Trophoblast cell (in vitro differentiated cells and primary cell): Measurements from ENCODE around the gene NOTCH2NLA.
"Not testable (repeated sequence)": the region's sequence is repeated elsewhere in the genome, so short reads cannot be mapped to it uniquely, and the experiment has no call there.

ENCODE experiments used
- DNase-seq, 2 donors: peaks; one replicate each; pipeline ENCODE4 v3.0.0-alpha.2; 2016
- H2AFZ ChIP-seq: 2 replicates; pipeline ENCODE4 v1.6.1; 2013; ENCODE audit warnings: low read length, moderate library complexity, mild to moderate bottlenecking; ENCODE audit not compliant: insufficient read depth, poor library complexity
- H2AK5ac ChIP-seq: 2 replicates; pipeline ENCODE4 v1.6.1; 2013; ENCODE audit warnings: mild to moderate bottlenecking, low read length
- H2BK120ac ChIP-seq: 2 replicates; pipeline ENCODE4 v1.6.1; 2013; ENCODE audit warnings: low read length, mild to moderate bottlenecking, moderate library complexity; ENCODE audit not compliant: insufficient read depth, poor library complexity
- H2BK12ac ChIP-seq: 2 replicates; pipeline ENCODE4 v1.6.1; 2013; ENCODE audit warnings: mild to moderate bottlenecking, low read length, moderate library complexity
- H2BK5ac ChIP-seq: 2 replicates; pipeline ENCODE4 v1.6.1; 2013; ENCODE audit warnings: low read length, low read depth, moderate library complexity, mild to moderate bottlenecking; ENCODE audit not compliant: poor library complexity
- H3K14ac ChIP-seq: 2 replicates; pipeline ENCODE4 v1.6.1; 2013; ENCODE audit warnings: mild to moderate bottlenecking, low read length
- H3K18ac ChIP-seq: 2 replicates; pipeline ENCODE4 v1.6.1; 2013; ENCODE audit warnings: mild to moderate bottlenecking, low read length
- H3K23ac ChIP-seq: 2 replicates; pipeline ENCODE4 v1.6.1; 2013; ENCODE audit warnings: low read length
- H3K27ac ChIP-seq: 2 replicates; pipeline ENCODE4 v1.5.1; 2013; ENCODE audit warnings: low read depth, mild to moderate bottlenecking, inconsistent platforms, low read length, moderate library complexity
- H3K27me3 ChIP-seq: 2 replicates; pipeline ENCODE4 v1.6.1; 2013; ENCODE audit warnings: inconsistent platforms, mild to moderate bottlenecking, low read length, moderate library complexity; ENCODE audit not compliant: insufficient read depth
- H3K36me3 ChIP-seq, 2 experiments: 1 replicate in 1 of 2; 2 replicates in 1 of 2; pipeline ENCODE4 v1.6.1; 2013; ENCODE audit warnings: low read length in 2 of 2, mild to moderate bottlenecking in 2 of 2, moderate library complexity in 1 of 2; ENCODE audit not compliant: insufficient read depth in 2 of 2, control insufficient read depth in 1 of 2
- H3K4ac ChIP-seq: 2 replicates; pipeline ENCODE4 v1.6.1; 2013; ENCODE audit warnings: low read depth, mild to moderate bottlenecking, low read length, moderate library complexity
- H3K4me1 ChIP-seq, 2 experiments: 1 replicate in 1 of 2; 2 replicates in 1 of 2; pipeline ENCODE4 v1.6.1; 2013; ENCODE audit warnings: low read length in 2 of 2, mild to moderate bottlenecking in 2 of 2, moderate library complexity in 1 of 2; ENCODE audit not compliant: insufficient read depth in 2 of 2, control insufficient read depth in 1 of 2
- H3K4me2 ChIP-seq: 2 replicates; pipeline ENCODE4 v1.6.1; 2013; ENCODE audit warnings: inconsistent platforms, mild to moderate bottlenecking, low read length, moderate library complexity
- H3K4me3 ChIP-seq: 2 replicates; pipeline ENCODE4 v1.5.1; 2013; ENCODE audit warnings: mild to moderate bottlenecking, low read depth, low read length, inconsistent platforms
- H3K79me1 ChIP-seq: one replicate; pipeline ENCODE4 v1.6.1; 2013; ENCODE audit warnings: low read length
- H3K79me2 ChIP-seq: 2 replicates; pipeline ENCODE4 v1.6.1; 2013; ENCODE audit warnings: low read length, mild to moderate bottlenecking; ENCODE audit not compliant: control insufficient read depth, insufficient read depth, poor library complexity
- H3K9ac ChIP-seq: 2 replicates; pipeline ENCODE4 v1.6.1; 2013; ENCODE audit warnings: mild to moderate bottlenecking, low read length
- H3K9me3 ChIP-seq: 2 replicates; pipeline ENCODE4 v1.6.1; 2013; ENCODE audit warnings: low read depth, mild to moderate bottlenecking, control low read depth, inconsistent platforms, low read length; ENCODE audit not compliant: insufficient read depth
- H4K12ac ChIP-seq: 2 replicates; pipeline ENCODE4 v1.6.1; 2013; ENCODE audit warnings: low read depth, mild to moderate bottlenecking, low read length, moderate library complexity
- H4K8ac ChIP-seq: 2 replicates; pipeline ENCODE4 v1.6.1; 2013; ENCODE audit warnings: low read depth, mild to moderate bottlenecking, low read length, moderate library complexity
- H4K91ac ChIP-seq: one replicate; pipeline ENCODE4 v1.6.1; 2013; ENCODE audit warnings: low read depth, mild to moderate bottlenecking, low read length, moderate library complexity
- WGBS: extraction: QIAGEN DNeasy Blood & Tissue Kit; methylation state at CpG from one replicate; pipeline ENCODE4 v1.1.7; 2013; ENCODE audit warnings: missing lambda C conversion rate; ENCODE audit not compliant: insufficient read length, insufficient coverage; ENCODE audit errors: extremely low coverage; 5-methylcytosine and 5-hydroxymethylcytosine counted together

Gene NOTCH2NLA

DNA sequence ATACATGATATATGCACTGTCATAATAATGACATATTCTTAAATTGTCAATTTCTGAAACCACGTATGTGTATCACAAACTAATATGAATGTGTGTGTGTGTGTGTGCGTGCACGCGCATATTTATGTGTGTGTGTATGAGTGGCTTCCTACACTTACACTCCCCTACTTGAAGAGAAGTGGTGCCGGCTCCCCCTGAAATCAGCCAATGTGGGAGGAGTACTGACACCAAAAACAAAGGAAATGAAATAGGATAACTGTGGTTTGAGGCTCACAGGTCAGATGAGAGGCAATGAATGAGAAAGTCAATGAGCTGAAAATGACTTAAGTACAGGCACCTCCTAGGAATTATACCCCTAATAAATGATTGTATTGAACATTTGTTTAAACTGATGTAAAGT lies 44.4 kb upstream of the NOTCH2NLA start:
- H3K14ac ChIP-seq, H2BK5ac ChIP-seq: not testable (repeated sequence)
- no CpG with 5 or more reads among the region's 5 CpGs for WGBS

DNA sequence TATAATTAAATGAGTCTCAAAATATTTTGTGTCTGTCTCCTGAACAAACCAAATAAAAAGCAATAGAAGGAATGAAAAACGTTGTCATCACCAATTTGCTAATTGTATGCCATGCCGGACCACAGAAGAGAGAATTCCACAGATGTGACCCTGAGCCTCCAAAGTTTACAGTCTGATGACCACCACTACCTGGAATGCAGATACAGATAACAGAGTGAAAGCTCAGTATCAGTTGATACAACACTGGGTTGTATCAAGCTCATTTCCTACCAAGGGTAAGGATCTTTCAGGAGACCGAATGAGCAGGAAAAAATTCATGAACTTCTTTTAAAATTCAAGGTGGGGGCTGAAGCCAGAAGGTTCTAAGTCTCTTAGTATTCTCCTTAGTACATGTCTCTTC lies 43.9 kb upstream of the NOTCH2NLA start:
- not testable (repeated sequence) for H2BK5ac ChIP-seq, H2BK12ac ChIP-seq
- no CpG with 5 or more reads among the region's 3 CpGs for WGBS

More for the DNA sequence above, 44.4 kb upstream of the NOTCH2NLA start:
- not testable (repeated sequence) for H3K27ac ChIP-seq, H3K79me1 ChIP-seq, H3K4me3 ChIP-seq, H3K23ac ChIP-seq, H3K9me3 ChIP-seq, H3K36me3 ChIP-seq, H3K4me2 ChIP-seq, DNase-seq, H2AFZ ChIP-seq, H4K8ac ChIP-seq, H3K27me3 ChIP-seq, H3K4ac ChIP-seq, H2BK120ac ChIP-seq, H4K91ac ChIP-seq, H3K18ac ChIP-seq, H2BK12ac ChIP-seq, H3K4me1 ChIP-seq, H4K12ac ChIP-seq, H3K79me2 ChIP-seq, H2AK5ac ChIP-seq, H3K9ac ChIP-seq

DNA sequence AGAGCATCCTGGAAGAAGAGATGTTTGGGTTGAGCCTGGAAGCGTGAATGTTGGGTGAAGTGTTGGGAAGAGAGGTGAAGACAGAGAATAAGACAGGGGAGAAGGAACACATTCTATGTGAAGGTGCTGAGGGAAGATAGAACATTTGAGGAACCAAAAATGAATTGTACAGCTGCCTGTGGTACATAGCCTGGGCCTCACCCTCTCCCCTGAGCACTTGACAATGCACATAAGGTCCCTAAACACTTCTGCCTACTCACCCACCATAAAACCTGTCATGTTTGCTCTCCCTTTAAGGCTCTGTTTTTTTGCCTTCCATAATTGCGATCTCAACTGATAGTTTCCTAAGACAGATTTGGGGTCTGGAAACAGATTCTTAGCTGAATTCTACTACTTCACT lies 43.2 kb upstream of the NOTCH2NLA start:
- H3K36me3 ChIP-seq, H2BK12ac ChIP-seq, H2BK120ac ChIP-seq, H2AFZ ChIP-seq, H3K23ac ChIP-seq, H3K4ac ChIP-seq, H3K27ac ChIP-seq, H2AK5ac ChIP-seq, H4K91ac ChIP-seq, H3K4me2 ChIP-seq, H2BK5ac ChIP-seq, H3K4me1 ChIP-seq, H3K14ac ChIP-seq, H3K4me3 ChIP-seq, H4K8ac ChIP-seq, H3K27me3 ChIP-seq, H3K79me2 ChIP-seq, H3K79me1 ChIP-seq, H4K12ac ChIP-seq, DNase-seq, H3K9ac ChIP-seq, H3K18ac ChIP-seq, H3K9me3 ChIP-seq: not testable (repeated sequence)
- no CpG with 5 or more reads among the region's 2 CpGs for WGBS

More for the DNA sequence above, 43.9 kb upstream of the NOTCH2NLA start:
- H3K9me3 ChIP-seq, H4K8ac ChIP-seq, H3K79me1 ChIP-seq, H3K4me3 ChIP-seq, H4K91ac ChIP-seq, H3K79me2 ChIP-seq, H4K12ac ChIP-seq, H3K27me3 ChIP-seq, H3K14ac ChIP-seq, DNase-seq, H2AFZ ChIP-seq, H2AK5ac ChIP-seq, H3K4me1 ChIP-seq, H3K9ac ChIP-seq, H2BK120ac ChIP-seq, H3K27ac ChIP-seq, H3K4me2 ChIP-seq, H3K36me3 ChIP-seq, H3K4ac ChIP-seq, H3K18ac ChIP-seq, H3K23ac ChIP-seq: not testable (repeated sequence)

DNA sequence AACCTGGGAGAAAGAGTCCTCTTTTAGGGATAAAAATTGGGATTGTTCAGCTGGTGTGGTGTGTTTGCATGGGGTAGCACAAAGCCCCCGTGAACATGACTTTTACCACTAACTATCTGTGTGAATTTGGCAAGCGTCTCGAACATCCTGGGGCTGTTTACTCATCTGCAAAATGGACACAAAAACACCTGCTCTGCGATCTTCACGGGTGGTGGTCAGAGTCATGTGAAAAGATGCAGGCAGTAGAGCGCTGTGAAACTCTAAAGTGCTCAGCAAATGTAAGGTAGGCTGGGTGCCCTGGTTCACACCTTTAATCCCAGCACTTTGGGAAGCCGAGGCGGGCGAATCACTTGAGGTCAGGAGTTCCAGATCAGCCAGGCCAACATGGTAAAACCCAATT lies 41.3 kb upstream of the NOTCH2NLA start:
- WGBS = no CpG with 5 or more reads among the region's 9 CpGs
- not testable (repeated sequence) for H4K8ac ChIP-seq, H3K4me1 ChIP-seq, H3K27me3 ChIP-seq, H3K4me2 ChIP-seq, H2BK12ac ChIP-seq, H3K9ac ChIP-seq, H3K14ac ChIP-seq, H2AFZ ChIP-seq, H3K27ac ChIP-seq, H3K23ac ChIP-seq, H3K79me2 ChIP-seq, H3K18ac ChIP-seq, H3K4ac ChIP-seq, H3K9me3 ChIP-seq, H4K12ac ChIP-seq, H4K91ac ChIP-seq, H3K79me1 ChIP-seq, H3K36me3 ChIP-seq, H2BK5ac ChIP-seq, DNase-seq, H2BK120ac ChIP-seq, H2AK5ac ChIP-seq, H3K4me3 ChIP-seq
